Measurements from ENCODE around the gene SAP30BP.

Gene SAP30BP

DNA sequence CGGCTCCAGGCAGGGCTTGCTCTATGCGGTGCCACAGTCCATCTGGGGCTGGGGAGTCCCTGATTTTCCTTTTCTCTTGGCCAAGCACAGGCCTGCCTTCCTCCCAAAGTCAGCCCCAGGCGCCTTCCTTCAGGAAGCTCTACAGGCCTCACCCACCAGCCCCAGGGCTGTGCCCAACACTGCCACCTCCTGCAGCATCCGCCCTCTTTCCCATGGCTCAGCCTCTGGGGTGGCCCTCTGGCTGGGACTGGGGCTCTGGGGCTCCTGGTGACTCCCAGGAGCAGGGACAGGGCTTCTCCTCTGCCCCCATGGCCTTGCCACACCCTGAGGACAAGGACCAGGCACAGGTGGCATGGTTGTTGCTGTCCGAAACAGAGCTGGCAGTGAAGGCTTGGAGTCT lies 54.9 kb downstream of the SAP30BP start:
- DNase-seq, result no peak

DNA sequence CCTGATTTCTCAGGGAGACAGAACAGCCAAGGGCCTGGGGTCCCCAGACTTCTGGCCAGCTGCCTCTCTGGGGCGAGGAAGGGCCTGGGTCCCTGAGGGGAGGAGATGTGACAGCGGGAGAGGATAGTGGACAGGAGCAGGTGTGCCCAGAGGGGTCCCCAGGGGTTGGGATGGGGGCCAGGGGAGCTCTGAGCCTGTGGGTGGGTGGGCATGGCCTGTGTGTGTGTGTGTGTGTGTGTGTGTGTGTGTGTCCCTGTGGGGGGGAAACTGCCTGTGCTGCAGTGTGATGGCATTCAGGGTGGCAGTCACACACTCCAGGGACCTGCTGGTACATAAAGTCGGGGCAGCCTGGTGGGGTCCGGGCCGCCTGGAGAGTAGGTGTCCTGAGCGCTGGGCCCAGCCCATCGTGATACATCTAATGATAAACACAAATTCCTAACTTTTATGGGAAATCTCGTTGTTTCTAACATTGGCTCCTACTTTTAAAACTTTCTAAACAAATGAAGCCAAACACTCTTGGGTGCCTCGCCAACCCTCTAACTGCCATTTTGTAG lies 55.5 kb downstream of the SAP30BP start:
- DNase-seq, result no peak

DNA sequence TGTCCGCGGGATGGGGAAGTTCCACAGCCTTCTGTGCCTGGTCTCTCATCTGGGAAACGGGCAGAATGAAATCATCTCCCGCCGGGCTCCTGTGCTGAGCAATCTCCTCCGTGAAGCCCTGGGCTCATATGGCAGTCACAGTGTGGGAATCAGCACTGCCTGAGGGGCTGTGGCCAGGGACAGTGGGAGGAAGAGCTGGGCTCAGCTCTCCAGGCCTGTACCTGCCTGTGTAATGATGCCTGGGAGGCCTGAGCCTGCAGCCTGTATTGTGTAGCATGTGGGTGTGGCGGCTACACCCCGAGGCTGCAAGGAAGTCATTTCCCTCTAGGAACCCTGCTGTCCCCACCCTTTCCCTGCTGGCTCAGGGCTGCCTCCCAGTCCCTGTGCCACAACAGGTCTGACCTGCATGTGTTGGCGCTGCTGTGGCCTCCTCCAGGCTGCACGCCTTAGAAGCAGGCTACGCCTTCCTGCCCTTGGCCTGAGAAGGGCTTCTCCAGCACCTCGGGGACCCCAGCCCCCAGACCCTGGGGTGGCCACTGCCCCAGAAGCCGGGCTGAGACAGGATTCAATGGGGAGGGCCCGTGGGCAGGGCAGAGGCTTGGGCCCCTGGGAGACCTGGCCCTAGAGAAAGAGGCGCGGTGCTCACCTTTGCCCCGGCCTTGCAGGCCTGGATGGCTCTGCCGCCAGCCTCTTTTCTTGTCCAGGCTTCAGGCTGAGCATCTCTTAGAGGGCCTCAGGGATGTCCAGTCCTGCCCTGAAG lies 56.2 kb downstream of the SAP30BP start:
- peak; percentile 17 to 68 (median 49) for DNase-seq

DNA sequence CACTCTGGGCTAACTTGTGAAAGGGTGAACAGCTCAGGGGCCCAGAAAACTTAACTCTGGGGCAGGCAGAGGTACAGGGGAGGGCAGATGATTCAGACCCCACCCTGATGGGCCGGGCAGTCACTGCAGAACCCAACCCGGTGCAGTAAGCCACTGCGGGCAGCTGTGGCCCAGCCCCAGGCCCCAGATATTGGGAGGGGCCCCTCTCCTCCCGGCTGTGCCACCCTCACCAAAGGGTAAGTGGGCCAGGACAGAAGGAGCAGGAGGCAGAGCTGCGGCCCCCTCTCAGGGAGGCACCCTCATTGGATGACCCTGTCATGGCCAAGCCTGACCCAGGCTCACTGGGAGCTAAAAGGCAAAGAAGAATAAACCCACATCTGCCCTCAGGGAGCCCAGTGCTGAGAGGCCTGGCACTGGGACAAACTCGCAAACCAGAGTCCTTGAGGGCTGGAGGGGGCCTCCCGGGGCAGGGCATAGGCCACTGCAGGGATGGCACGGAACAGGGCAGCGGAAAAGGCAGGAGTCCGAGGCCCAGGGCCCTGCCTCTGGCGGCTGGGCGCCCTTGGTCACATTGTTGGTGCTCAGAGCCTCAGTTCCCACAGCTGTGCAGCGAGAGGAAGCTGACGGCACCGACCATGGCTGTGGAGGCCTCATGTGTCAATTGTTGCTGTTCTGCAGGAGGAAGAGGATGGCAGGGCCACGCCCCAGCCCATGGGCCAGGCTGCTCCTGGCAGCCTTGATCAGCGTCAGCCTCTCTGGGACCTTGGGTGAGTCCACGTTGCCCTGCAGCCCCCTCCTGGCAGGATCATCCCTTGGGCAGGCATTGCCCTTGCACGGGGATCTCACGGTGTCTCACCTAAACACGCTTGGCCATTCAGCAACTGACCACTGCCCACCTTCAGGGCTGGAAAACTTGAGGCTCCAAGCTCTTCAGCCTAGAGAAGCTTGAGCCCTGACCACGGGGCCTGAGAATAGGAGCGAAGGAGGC lies 57.2 kb downstream of the SAP30BP start:
- no peak for DNase-seq

DNA sequence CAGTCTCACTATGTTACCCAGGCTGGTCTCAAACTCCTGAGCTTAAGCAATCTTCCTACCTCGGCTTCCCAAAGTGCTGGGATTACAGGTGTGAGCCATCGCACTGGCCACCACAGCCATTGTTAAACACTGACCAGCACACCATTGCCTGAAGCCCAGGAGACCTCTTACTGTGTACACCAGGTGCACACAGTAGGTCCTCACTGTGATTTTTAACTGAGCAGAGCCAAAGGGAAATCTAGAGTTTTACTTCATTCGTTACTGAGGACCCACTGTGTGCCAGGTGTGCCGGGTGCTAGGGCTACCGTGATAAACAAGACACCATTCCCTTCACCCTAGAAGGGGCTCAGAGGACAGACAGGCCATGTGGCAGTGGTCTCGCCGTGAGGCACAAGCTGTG lies 58.4 kb downstream of the SAP30BP start:
- DNase-seq, result no peak

DNA sequence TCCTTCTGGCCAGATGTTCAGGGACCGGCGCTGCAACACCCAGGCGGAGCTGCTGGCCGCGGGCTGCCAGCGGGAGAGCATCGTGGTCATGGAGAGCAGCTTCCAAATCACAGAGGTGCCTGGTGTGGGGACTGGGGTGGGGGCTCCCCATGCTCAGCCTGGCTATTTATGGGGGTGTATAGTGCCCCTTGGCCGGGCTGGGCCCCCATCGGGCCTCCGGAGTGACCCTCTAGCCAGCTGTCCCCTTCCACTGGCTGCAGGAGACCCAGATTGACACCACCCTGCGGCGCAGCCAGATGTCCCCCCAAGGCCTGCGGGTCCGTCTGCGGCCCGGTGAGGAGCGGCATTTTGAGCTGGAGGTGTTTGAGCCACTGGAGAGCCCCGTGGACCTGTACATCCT lies 60.3 kb downstream of the SAP30BP start:
- DNase-seq, result no peak

DNA sequence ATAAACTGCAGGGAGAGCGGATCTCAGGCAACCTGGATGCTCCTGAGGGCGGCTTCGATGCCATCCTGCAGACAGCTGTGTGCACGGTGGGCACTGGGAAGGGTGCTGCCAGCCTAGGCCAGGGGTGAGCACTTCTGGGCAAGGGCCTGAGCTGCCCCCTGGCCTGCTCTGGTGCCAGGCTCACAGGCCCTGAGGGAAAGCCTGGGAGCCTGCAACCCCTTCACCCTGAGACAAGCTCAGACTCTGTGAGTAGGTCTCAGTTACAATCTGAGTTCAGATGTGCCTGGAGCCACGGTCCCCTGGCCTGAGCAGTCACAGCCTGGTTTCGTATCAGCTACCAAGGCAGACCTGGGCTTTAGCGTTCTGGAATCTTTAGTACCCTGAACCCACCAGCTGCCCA lies 62.2 kb downstream of the SAP30BP start:
- no peak for DNase-seq

DNA sequence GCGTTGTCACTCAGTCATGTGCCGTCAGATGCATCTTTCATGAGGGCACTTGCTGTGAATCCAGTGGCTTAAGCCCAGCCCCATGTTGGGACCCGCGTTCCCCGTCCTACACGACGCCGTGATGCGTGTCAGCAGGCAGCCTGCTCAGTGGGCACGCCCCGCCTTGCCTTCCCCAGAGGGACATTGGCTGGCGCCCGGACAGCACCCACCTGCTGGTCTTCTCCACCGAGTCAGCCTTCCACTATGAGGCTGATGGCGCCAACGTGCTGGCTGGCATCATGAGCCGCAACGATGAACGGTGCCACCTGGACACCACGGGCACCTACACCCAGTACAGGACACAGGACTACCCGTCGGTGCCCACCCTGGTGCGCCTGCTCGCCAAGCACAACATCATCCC lies 62.9 kb downstream of the SAP30BP start:
- DNase-seq, result no peak

DNA sequence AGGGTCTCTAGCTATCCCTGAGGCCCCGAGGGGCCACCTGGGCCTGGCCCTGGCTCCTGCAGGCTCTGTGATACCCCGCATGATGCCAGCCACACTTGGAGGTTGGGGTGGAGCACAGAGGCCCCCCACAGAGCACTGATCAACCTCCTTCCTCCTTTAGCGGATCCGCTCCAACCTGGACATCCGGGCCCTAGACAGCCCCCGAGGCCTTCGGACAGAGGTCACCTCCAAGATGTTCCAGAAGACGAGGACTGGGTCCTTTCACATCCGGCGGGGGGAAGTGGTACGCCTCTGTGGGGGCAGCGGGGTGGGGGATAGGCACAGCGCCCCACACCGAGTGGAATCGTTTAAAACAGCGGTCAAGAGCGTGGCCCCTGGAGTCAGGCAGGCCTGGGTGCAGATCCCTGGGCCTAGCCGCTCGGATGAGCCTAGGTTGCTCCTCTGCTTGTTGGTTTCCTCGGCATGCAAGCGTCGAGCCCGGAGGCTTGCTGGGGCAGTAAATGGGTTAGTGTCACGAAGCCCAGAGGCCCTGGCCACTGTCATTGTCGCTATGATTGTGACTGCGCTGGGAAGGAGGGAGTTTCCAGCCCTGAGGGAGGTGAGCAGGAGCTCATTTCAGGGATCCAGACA lies 64.1 kb downstream of the SAP30BP start:
- no peak for DNase-seq

DNA sequence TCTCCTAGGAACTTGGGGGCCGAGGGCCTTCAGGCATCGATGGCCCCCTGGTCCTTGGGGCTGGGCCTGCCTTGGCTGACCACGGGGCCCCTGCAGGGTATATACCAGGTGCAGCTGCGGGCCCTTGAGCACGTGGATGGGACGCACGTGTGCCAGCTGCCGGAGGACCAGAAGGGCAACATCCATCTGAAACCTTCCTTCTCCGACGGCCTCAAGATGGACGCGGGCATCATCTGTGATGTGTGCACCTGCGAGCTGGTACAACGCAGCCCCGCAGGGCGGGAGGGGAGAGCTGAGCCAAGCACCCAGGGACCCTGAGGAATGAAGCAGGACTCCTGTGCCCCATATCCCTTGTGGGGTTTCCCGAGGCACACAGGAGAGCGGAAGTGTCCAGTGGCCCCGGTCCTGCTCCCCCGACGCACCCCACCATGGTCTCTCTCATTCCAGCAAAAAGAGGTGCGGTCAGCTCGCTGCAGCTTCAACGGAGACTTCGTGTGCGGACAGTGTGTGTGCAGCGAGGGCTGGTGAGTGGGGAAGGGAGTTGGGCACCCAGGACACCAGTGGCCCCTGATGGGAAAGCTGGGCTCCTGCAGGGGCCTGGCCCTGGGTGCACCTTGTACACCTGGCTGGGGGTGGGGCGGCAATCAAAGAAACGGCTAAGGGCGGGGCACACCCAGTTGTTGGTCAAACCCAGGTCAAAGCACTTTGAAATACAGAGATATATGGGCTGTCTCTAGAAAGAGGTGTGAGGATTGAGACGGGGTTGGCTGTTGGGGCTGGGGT lies 64.8 kb downstream of the SAP30BP start:
- DNase-seq, result no peak

DNA sequence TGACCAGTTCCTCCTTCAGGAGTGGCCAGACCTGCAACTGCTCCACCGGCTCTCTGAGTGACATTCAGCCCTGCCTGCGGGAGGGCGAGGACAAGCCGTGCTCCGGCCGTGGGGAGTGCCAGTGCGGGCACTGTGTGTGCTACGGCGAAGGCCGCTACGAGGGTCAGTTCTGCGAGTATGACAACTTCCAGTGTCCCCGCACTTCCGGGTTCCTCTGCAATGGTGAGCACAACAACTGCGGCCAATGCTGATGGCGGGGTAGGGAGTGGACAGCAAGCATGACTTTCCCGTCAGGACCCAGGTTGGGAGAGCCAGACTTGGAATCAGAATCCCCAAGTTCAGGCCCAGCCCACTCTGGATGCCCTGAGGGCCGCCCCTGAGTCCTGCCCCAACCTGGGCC lies 66.3 kb downstream of the SAP30BP start:
- DNase-seq, result no peak

DNA sequence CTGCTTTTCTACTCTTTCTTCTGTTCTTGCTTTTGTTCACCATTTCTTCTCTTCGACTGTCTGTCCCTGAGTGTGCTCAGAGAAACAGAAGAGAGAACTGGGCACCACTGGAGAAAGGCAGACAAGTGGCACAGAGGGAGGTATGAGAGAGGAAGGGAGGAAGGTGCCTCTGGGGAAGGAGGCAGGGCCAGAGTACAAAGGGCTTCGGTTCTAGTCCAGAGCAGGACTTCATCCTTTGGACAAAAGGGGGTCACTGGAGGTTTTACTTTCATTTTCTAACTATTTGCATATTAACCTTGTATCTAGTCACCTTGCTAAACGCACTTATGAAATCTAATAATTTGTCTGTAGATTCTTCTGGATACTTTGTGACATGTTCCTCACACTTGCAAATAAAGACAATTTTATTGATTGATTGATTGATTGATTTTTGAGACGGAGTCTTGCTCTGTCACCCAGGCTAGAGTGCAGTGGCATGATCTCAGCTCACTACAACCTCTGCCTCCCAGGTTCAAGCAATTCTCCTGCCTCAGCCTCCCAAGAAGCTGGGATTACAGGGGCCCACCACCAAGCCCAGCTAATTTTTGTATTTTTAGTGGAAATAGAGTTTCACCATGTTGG lies 67.6 kb downstream of the SAP30BP start:
- no peak for DNase-seq

DNA sequence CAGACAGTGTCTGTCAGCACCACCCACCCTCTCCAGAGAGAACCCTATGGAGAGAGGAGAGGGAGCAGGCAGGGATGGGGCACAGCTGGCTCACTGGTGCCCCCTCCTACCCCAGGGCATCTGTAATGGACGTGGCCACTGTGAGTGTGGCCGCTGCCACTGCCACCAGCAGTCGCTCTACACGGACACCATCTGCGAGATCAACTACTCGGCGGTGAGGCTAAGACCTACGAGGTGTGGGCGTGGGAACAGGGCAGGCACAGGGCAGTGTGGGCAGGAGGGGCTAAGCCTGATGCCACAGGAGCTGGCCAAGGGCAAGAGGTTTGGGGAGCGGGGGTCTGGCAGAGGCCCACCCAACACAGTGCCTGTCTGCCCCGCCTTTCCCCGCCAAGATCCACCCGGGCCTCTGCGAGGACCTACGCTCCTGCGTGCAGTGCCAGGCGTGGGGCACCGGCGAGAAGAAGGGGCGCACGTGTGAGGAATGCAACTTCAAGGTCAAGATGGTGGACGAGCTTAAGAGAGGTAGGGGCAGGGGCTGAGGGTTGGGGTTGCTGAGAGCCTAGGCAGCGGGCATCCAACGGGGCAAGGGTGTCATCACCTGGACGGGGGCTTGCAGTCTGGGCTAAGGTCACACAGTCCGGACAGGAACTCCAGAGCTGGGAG lies 69.2 kb downstream of the SAP30BP start:
- no peak for DNase-seq

DNA sequence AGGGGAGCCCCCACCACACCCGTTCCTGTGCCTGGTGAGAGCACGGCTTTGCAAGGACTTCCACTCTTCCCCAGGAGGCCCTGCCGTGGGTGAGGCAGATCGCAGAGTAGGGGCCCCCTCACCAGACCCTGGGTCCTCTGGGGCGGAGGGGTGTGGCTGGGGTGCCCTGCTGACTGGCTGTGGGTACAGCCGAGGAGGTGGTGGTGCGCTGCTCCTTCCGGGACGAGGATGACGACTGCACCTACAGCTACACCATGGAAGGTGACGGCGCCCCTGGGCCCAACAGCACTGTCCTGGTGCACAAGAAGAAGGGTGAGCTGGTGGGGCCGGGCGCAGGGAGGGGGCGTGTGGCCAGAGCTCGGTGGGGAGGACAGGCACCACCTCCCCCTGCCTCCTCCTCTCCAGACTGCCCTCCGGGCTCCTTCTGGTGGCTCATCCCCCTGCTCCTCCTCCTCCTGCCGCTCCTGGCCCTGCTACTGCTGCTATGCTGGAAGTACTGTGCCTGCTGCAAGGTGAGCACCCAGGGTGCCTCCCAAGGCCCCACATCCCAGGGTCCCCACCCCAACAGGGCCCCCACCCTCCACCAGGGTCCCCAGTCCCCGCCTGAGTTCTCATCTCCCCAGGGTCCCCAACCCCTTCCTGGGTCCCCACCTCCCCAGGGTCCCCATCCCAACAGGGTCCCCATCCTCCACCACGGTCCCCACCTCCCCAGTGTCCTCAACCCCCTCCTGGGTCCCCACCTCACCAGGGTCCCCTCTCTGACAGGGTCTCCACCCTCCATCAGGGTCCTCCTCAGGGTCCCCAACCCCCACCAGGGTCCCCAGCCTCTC lies 70.2 kb downstream of the SAP30BP start:
- no peak for DNase-seq

DNA sequence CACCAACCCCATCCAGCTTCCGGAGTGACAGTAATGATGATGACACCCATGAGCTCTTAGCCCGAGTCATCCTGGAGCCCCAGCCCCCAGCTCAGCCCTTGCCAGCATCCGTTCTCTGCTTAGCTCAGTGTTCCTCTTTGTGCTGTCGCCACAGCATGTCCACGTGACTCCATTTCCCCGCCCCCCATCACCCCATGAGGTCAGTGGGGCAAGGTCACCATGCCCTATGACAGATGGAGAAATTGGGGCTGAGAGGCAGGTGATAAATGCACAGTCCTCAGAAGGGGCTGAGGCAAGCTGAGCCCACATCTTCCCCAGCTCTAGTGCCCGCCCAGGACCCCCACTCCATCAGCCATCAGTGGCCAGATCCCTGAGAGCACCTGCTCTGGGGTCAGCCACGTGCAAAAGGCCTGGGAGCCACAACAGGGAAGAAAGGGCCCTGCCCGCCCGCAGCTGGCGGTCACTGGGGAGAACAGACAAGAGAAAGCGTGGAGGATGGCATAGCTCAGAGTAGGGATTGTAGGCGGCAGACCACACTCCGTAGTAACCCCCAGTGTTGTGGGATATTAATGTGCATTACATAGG lies 71.2 kb downstream of the SAP30BP start:
- DNase-seq, result peak; percentile 93 to 96 (median 95)

DNA sequence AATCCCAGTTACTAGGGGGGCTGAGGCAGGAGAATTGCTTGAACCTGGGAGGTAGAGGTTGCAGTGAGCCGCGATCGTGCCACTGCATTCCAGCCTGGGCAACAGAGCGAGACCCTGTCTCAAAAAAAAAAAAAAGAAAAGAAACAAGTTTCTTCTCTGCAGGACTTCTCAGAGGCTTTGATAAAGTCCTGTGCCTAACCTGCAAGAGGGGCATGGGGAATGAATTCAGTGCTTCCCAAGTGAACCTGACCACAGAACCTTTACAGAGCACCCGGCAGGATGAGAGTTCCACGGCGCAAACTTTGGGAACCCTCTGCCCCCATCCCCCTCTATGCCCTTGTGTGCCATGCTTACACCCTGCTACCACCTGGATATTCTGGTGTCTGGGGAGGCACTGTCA lies 72.0 kb downstream of the SAP30BP start:
- DNase-seq, result no peak

DNA sequence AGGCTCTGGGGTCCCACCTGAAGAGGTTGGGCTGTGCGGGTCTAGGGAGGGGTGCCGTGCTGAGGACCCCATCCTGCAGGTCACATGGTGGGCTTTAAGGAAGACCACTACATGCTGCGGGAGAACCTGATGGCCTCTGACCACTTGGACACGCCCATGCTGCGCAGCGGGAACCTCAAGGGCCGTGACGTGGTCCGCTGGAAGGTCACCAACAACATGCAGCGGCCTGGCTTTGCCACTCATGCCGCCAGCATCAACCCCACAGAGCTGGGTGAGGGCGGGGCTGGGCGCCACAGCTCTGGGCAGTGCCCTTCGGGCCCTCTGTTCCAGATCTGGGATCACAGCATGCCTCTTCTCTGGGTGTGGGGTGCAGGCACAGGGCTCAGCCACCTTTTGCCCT lies 72.7 kb downstream of the SAP30BP start:
- no peak for DNase-seq

DNA sequence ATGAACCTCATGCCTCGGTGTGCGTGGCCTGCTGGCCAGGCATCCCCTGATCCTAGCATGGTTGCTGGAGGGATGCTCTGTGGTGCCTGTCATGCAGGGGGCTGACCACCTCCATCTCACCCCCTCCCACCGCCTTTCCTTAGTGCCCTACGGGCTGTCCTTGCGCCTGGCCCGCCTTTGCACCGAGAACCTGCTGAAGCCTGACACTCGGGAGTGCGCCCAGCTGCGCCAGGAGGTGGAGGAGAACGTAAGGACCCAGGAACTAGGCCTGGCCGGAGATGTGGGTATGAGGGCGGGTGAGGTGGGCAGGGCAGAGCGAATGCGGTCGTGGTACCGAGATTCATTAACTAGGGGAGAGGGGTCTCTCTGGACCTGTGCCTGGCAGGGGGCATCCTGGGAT lies 73.1 kb downstream of the SAP30BP start:
- no peak for DNase-seq

DNA sequence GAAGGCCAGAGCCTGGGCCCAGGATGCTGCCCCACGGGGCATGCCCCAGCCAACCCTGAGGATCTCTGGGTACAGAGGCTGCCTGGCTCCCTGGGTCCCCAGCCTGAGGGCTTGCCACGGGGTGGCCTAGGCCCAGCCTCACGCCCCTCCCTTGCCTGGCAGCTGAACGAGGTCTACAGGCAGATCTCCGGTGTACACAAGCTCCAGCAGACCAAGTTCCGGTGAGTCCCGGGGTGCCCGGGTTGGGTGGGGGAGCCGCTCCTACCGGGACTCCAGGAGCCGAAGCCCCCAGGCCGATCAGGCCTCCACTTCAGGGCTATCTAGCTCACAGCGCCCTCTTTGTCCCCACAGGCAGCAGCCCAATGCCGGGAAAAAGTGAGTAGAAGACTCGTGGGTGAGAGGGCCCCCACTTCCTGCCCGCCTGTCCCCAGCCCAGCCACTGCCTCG lies 73.5 kb downstream of the SAP30BP start:
- no peak for DNase-seq

DNA sequence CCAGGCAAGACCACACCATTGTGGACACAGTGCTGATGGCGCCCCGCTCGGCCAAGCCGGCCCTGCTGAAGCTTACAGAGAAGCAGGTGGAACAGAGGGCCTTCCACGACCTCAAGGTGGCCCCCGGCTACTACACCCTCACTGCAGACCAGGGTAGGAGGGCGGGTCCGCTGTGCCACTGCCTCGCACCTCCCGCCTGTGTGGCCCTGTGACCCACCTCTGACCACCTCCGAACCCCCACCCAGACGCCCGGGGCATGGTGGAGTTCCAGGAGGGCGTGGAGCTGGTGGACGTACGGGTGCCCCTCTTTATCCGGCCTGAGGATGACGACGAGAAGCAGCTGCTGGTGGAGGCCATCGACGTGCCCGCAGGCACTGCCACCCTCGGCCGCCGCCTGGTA lies 75.2 kb downstream of the SAP30BP start:
- DNase-seq, result no peak
